Ovary (tissue), 9 donors: ENCODE measurements around the gene DYDC2. TPM values are rescaled to one million over a fixed set of nuclear protein-coding genes. Genes with fewer than 3 reads are reported as not detected.

ENCODE experiments used
- DNase-seq, 5 donors: peaks; one replicate each; pipeline ENCODE4 v3.0.0-alpha.2; 2019 to 2020
- H3K27ac ChIP-seq, 2 donors: fragments of 200-600 bp; one replicate each; pipeline versions ENCODE4 v1.5.1 to v1.8.0; 2019 to 2022
- H3K27me3 ChIP-seq: fragments of 200-600 bp; one replicate; pipeline ENCODE4 v1.8.0; 2022
- H3K36me3 ChIP-seq: fragments of 200-600 bp; sonication (generic); one replicate; pipeline ENCODE4 v1.5.1; 2019
- H3K4me1 ChIP-seq: one replicate; pipeline ENCODE4 v1.8.1; 2013; ENCODE audit warnings: mild to moderate bottlenecking, moderate library complexity; ENCODE audit not compliant: insufficient read depth
- H3K4me3 ChIP-seq: fragments of 200-600 bp; sonication (generic); one replicate; pipeline ENCODE4 v1.5.1; 2017
- H3K9me3 ChIP-seq, 2 donors: fragments of 200-600 bp in 1 of 2; sonication (generic) in 1 of 2; one replicate each; pipeline versions ENCODE4 v1.5.1 to v1.8.1; 2013 to 2019; ENCODE audit warnings: mild to moderate bottlenecking in 1 of 2, moderate library complexity in 1 of 2
- EP300 ChIP-seq: sonication (generic); formaldehyde crosslinking; IDR thresholded peaks from one replicate; pipeline ENCODE4 v1.6.1; 2017; ENCODE audit warnings: antibody characterized with exemption
- POLR2A ChIP-seq: fragments of 450-650 bp; IDR thresholded peaks from one replicate; pipeline ENCODE4 v1.6.1; 2017; ENCODE audit warnings: antibody characterized with exemption, mild to moderate bottlenecking, moderate library complexity
- WGBS, 3 donors: extraction: QIAGEN DNeasy Blood & Tissue Kit in 1 of 3; methylation state at CpG; one replicate each; pipeline versions ENCODE4 v1.1.5 to v1.1.7; 2013 to 2017; 5-methylcytosine and 5-hydroxymethylcytosine counted together
- intact Hi-C, 4 donors: fragments of 100-400 bp; cut with DNase I; formaldehyde crosslinking; loops; one replicate each; pipeline versions ENCODE4 v1.11.0 to v1.15.1; 2022 to 2023
- polyA plus RNA-seq, 2 donors: library from polyadenylated mRNA; stranded (reverse); fragments of 200-250 nt in 1 of 2; fragments of 350-450 nt in 1 of 2; fragmentation: Illumina TruSeq in 1 of 2; extraction: RNeasy Lipid Tissue Mini Kit (QIAGEN cat#74804) in 1 of 2; gene quantifications; one replicate each; pipeline ENCODE4 v1.2.3, GENCODE V29; 2013 to 2014
- total RNA-seq, 7 donors: library from RNA; depleted of rRNA in 2 of 7; stranded (reverse); fragments of >200 nt in 2 of 7; fragmentation: NEBNext Ultra II Directional in 3 of 7; extraction: Animal tissue kit (Norgen Biotek cat#: 25700) in 3 of 7; gene quantifications; one replicate each; pipeline versions ENCODE4 v1.1.0 to v1.2.4, GENCODE V29; 2016 to 2023
- TF ChIP-seq, protein P1 (sequence below), 3 donors: fragments of 450-650 bp in 2 of 3; fragments of 200-600 bp in 1 of 3; IDR thresholded peaks; one replicate each; pipeline versions ENCODE4 v1.5.1 to v1.8.0; 2016 to 2022; ENCODE audit warnings: antibody characterized with exemption in 3 of 3, mild to moderate bottlenecking in 1 of 3
- donor health status: DM: no; HTN: no; CAD: no; lungs with moderate emphysema.
- donor health status: DM: no; HTN: no; CAD: no.
- donor health status: Bipolar disorder and iron deficiency.
- donor health status: DM: yes; HTN: yes; CAD: no.
- donor health status: DM: no; HTN: no; CAD: no.
- donor health status: DM: yes; HTN: yes; CAD: no.

DYDC2 gene
- total and polyA plus RNA-seq, 9 donors = 0.17 to 6.7 (median 0.95) TPM; not detected in 2

DNA sequence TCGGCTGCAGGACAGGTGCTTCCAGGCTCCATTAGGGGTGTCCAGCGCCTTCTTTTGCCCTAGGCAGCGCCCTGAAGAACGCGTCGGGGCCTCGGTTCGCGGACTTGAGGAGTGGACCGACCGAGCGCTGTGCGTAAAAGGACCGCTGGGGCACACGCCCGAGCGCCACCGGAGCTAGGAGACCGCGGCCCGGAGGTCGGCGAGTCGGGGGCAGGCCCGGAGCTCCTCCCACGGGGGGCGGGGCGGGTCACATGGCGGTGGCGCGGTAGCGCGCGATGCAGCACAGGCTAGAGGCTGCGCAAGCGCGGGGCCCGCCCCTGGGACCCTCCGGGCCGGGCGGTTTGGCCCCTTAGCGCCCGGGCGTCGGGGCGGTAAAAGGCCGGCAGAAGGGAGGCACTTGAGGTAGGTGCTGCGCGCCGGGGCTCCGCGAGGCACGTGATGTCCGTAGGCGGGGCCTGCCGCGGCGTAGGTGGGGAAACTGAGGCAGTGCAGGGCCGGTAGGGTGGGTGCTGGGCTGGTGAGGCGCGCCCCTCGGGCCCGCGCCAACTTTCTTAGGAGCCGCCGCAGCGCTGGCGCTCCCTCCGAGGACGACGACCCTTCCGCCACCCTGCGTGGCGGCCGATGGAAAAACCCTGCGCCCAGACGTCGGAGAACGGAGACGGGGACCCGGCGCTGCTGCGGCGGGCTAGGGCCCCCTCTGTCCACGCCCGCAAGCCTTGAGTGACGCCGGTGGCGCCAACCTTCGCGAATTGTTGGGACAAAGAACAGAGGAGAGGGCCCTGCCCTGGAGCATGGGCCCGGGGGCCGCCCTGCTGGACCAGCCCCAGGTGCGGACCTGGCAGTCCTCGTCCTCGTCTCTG is 51.9 kb downstream of the DYDC2 start, which contains the start of gene PRXL2A:
PRXL2A (plus strand) TSS at position 310 of the 860 bp plus-strand sequence. CDS start 11,917 bp downstream, outside the sequence.
- DNase-seq = peak; percentile 87 to 90 (median 88)
- Histone ChIP-seq H3K9me3 (no peaks in the 10 kb centered on the region), H3K36me3 (no peaks in the 10 kb centered on the region), H3K27me3 (no peaks in the 10 kb centered on the region), H3K4me1 (peaks cover 17% of the 10 kb centered on the region), H3K4me3 (peak within 1 kb of the TSS; percentile 88), H3K27ac (peak within 1 kb of the TSS; percentile 75 to 81)
- 2 to 3% (median 2%) methylated on average over 55 to 96 of the region's 96 CpGs for WGBS, 3 donors
- TF ChIP-seq EP300 (no peak), POLR2A (peak; percentile 26)
- TF ChIP-seq, protein P1, sequence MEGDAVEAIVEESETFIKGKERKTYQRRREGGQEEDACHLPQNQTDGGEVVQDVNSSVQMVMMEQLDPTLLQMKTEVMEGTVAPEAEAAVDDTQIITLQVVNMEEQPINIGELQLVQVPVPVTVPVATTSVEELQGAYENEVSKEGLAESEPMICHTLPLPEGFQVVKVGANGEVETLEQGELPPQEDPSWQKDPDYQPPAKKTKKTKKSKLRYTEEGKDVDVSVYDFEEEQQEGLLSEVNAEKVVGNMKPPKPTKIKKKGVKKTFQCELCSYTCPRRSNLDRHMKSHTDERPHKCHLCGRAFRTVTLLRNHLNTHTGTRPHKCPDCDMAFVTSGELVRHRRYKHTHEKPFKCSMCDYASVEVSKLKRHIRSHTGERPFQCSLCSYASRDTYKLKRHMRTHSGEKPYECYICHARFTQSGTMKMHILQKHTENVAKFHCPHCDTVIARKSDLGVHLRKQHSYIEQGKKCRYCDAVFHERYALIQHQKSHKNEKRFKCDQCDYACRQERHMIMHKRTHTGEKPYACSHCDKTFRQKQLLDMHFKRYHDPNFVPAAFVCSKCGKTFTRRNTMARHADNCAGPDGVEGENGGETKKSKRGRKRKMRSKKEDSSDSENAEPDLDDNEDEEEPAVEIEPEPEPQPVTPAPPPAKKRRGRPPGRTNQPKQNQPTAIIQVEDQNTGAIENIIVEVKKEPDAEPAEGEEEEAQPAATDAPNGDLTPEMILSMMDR (IDR thresholded peaks at IDR 0.05) = peak in 1 of 3 donors; percentile 7
- intact Hi-C loops = loop anchor here in 2 of 4 donors (5.0 to 10.0 kb wide), 2 partner anchors 44 to 96 kb away; partner anchors contain the start of gene TSPAN14 (in 1 of the 2)

DNA sequence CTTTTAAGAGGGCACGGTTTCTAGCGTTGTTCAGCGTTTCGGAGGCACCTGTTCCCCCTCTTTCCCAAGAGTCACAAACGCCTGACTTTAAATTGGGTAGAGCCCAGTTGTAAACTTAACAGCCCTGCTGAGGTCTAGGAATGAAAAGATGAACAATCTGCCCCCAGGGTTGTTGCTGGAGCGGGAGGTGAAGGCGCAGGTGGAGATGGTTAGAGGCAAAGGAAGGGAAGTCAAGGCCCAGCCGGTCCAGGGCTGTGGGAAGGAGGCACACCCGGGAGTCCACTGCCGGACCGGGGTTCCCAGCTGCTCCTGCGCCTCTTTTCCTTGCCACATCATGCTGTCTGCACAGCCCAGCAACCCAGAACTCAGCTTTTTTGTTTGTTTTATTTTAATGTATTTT is 52.5 kb downstream of the DYDC2 start:
- Histone ChIP-seq H3K27ac (peak overlapping the region; percentile 75 to 81), H3K36me3 (no peaks in the 10 kb centered on the region), H3K9me3 (no peaks in the 10 kb centered on the region), H3K27me3 (no peaks in the 10 kb centered on the region), H3K4me3 (peak overlapping the region; percentile 88), H3K4me1 (peaks cover 22% of the 10 kb centered on the region)
- DNase-seq = no peak
- intact Hi-C loops = loop anchor here in 2 of 4 donors (5.0 to 10.0 kb wide), 2 partner anchors 43 to 96 kb away; partner anchors contain the start of gene TSPAN14 (in 1 of the 2)
- 46 to 50% (median 50%) methylated on average over 12 of the region's 12 CpGs for WGBS, 3 donors
- TF ChIP-seq, protein P1 (IDR thresholded peaks at IDR 0.05) = no peak
- TF ChIP-seq EP300 = no peak
- TF ChIP-seq POLR2A = no peak

DNA sequence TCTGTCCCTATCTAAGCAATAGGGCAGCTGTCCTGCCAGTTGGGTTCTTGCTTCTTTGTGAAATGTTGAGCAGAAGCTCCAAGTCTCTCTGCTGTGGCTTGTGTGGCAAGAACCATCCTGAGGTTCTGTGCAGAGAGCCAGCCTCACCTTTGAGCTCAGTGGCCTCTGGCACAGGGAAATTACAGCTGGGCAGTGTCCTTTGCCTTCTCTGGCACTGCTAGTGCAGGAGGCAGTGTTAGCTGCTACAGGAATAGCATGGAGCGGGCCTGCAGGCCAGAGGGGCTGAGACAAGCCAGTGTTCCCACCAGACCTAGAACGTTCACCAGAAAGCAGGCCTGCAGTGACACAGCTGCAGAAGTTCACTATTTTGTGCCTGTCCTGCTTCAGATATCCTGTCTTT is 53.5 kb downstream of the DYDC2 start:
- DNase-seq = no peak
- intact Hi-C loops = no loop called here
- Histone ChIP-seq H3K36me3 (no peaks in the 10 kb centered on the region), H3K4me1 (peaks cover 22% of the 10 kb centered on the region), H3K27me3 (no peaks in the 10 kb centered on the region), H3K4me3 (no peak overlapping the region), H3K9me3 (no peaks in the 10 kb centered on the region), H3K27ac (no peak overlapping the region)
- TF ChIP-seq EP300 = no peak
- TF ChIP-seq POLR2A = no peak
- TF ChIP-seq, protein P1 (IDR thresholded peaks at IDR 0.05) = no peak
- 62 to 77% (median 66%) methylated on average over 2 of the region's 2 CpGs for WGBS, 3 donors

DNA sequence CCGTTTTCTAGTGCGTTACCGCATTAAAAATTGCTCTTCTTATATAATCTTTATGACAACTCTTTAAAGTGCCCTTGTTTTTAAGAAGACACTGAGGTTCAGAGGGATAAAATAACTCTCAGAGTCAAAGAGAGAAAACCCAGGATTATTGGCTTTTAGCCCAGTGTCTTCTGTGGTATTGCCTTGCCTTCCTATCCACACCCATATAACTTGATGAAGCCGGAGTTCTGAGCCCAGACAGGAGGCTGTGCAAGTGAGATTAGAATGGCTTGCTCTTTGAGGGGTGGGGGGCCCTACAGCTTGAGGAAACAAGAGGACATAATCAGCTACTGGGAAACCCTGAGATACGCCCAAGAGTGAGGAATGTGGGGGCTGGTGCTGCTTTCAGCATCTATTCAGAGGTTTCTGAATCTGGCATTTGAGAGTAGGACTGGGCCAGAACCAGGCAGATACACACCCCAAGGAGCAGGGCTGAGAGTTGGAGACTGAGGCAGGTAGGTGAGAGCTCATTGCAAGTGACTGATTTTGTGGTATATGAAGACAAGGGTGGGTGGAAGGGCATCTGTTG is 54.1 kb downstream of the DYDC2 start:
- H3K36me3 ChIP-seq = no peaks in the 10 kb centered on the region
- H3K4me1 ChIP-seq = peaks cover 23% of the 10 kb centered on the region
- TF ChIP-seq POLR2A = no peak
- TF ChIP-seq, protein P1 (IDR thresholded peaks at IDR 0.05) = no peak
- TF ChIP-seq EP300 = no peak
- no peak overlapping the region for H3K27ac ChIP-seq
- H3K9me3 ChIP-seq = no peaks in the 10 kb centered on the region
- 77 to 84% (median 77%) methylated on average over 5 of the region's 5 CpGs for WGBS, 3 donors
- no peaks in the 10 kb centered on the region for H3K27me3 ChIP-seq
- H3K4me3 ChIP-seq = no peak overlapping the region
- no peak for DNase-seq
- intact Hi-C loops = no loop called here
